HTR-8/SVneo (cell line): ENCODE measurements around the gene CLRN2.
"Not testable (repeated sequence)": the region's sequence is repeated elsewhere in the genome, so short reads cannot be mapped to it uniquely, and the experiment has no call there.

Experiments
- DNase-seq: peaks from one replicate; pipeline ENCODE4 v3.0.0; 2011; ENCODE audit warnings: low spot score, mixed read lengths; ENCODE audit not compliant: insufficient read length
- FAIRE-seq: peaks from 2 replicates; lab custom pipeline; 2011; peaks lifted over from hg19 to GRCh38; lab: Jason Lieb, UNC

Gene CLRN2

DNA sequence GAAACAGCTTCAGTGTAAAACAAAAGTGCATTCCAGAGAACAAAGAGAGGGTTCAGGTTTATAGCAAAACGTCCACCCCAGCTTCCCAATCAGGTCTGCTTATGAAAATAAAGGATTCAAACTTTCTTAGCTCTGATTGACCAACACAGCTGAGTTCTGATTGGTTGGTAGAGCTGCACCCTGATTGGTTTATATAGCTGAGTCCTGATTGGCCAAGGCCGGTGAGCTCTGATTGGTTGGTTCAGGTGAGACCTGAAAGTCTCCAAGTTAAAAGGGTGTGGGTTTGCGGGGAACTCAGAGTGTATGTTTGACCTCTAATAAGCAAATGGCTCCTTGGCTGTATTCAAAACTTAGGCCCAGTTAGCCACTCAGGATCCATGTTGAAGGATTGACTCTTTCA, 20.9 kb downstream of the CLRN2 start:
- DNase-seq = no peak
- FAIRE-seq = no peak

GRCh38 chr4:17537060-17537459, 22.1 kb downstream of the CLRN2 start:
- FAIRE-seq, DNase-seq: not testable (repeated sequence)

- no peak for DNase-seq
Observed at GRCh38 chr4:17544205-17544604, 29.2 kb downstream of the CLRN2 start.

DNA sequence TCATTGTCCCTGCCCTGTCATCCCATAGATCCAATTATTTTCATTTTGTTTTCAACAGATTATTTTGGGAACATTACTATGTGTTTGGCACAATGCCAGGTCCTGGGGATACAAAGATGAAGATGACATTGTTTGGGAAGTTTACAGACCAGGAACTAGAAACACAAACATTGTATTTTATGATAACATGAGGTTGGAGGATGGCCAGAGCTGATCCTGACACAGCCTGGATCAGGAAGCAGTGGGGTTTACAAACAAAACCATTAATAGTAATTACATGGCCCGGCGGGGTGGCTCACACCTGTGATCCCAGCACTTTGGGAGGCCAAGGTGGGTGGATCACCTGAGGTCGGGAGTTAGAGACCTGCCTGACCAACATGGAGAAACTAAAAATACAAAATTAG, 29.9 kb downstream of the CLRN2 start:
- no peak for FAIRE-seq
- no peak for DNase-seq

More at GRCh38 chr4:17544205-17544604, 29.2 kb downstream of the CLRN2 start:
- no peak for FAIRE-seq

GRCh38 chr4:17545374-17546140, 30.6 kb downstream of the CLRN2 start:
- FAIRE-seq (no peak), DNase-seq (no peak)

GRCh38 chr4:17546222-17546621, 31.3 kb downstream of the CLRN2 start:
- FAIRE-seq (no peak), DNase-seq (no peak)

DNA sequence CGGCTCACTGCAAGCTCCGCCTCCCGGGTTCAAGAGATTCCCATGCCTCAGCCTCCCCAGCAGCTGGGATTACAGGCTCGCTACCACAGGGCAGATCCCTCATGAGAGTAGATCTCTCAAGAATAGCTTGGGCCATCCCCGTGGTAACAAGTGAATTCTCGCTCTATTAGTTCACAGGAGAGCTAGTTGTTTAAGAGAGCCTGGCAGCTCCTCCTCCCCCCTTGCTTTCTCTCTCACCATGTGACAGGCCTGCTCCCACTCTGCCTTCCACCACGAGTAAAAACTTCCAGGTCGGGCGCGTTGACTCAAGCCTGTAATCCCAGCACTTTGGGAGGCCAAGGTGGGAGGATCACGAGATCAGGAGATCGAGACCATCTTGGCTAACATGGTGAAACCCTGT, 31.7 kb downstream of the CLRN2 start:
- FAIRE-seq (no peak), DNase-seq (no peak)

GRCh38 chr4:17550549-17550948, 35.6 kb downstream of the CLRN2 start:
- DNase-seq (no peak), FAIRE-seq (no peak)

- DNase-seq (no peak), FAIRE-seq (no peak)
Observed at GRCh38 chr4:17552427-17552826, 37.5 kb downstream of the CLRN2 start.

DNA sequence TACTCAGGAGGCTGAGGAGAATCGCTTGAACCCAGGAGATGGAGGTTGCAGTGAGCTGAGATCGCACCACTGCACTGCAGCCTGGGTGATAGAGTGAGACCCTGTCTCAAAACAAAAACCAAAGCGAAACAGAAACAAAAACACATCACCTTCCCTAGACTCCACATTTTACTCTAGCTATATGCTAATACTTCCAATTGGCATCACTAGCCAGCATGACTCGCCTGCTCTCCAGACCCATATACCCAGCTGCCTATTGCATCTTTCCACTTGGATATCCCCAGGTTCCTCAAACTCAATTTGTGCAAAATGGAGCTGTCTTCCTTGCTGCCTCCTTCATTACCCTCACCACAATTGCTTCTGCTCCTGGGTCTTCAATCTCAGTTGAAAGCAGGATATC, 39.6 kb downstream of the CLRN2 start:
- no peak for FAIRE-seq

GRCh38 chr4:17556498-17556897, 41.5 kb downstream of the CLRN2 start:
- FAIRE-seq (no peak), DNase-seq (no peak)

More for the DNA sequence above, 39.6 kb downstream of the CLRN2 start:
- no peak for DNase-seq

DNA sequence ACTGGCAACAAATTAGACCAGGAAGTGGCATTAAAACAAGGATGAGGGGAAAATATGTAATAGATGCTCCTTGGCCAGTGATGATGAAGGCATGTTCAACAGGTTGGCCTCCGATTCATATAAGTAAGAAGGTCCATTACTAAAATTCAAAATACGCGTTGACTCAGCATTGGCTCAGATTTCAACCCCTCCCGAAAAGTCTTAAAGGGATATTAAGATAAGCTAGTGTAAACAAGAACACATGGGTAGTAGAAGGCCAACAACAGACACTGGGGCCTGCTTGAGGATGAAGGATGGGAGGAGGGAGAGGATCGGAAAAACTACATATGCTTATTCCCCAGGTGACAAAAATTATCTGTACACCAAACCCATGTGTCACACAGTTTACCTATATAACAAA, 42.9 kb downstream of the CLRN2 start:
- no peak for DNase-seq
- FAIRE-seq = no peak

DNA sequence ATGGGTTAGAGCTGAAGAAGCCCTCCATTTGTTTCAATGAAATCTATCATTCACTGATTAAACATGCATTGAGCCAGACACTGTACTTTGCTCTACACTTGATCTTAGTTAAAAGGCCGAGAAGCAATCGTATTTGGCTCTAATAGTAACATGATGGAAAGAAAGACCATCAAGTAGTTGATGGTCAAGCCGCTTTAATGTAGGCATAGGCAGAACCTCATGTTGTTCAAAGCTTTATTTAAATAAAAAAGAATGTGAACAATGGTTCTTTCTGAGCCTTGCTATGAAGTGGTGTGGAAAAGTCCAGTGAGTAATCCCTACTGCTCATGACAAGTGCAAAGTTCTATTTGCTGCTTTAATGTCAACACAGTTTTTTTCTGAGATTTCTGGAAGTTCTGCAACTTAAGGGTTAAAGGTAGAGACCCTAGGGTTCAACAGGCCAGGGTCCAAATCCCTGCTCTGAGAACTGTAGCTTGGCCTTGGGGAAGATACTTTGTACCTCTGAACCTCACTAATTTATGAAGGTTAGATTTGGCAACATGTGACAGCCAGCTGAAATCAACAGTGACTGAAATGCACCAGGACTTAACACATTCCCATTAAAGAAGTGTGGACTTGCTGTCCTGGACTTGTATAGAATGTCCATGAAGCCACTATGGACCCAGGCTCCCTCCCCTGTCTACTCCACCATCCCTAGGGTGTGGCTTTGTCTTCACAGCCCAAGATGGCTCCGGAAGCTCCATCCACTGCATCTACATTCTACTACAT, 44.2 kb downstream of the CLRN2 start:
- no peak for FAIRE-seq

DNA sequence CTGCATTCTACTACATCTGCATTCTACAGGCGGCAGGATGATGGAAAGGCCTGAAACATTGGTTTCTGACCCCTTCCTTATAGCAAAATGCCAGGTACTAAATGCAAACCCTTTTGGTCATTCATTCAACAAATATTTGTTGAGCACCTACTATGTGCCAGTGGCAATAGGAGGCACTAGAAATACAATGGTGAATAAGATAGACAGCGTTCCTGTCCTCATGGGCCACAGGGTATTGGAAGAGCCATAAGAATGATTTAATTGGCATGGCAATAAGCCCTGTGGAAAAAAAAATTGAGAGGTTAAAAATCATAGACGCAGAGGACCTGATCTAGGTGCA, 44.7 kb downstream of the CLRN2 start:
- DNase-seq = no peak
- FAIRE-seq = no peak

More for the DNA sequence above, 44.2 kb downstream of the CLRN2 start:
- DNase-seq = no peak

- no peak for DNase-seq
- no peak for FAIRE-seq
Observed at GRCh38 chr4:17560065-17560673, 45.2 kb downstream of the CLRN2 start.

DNA sequence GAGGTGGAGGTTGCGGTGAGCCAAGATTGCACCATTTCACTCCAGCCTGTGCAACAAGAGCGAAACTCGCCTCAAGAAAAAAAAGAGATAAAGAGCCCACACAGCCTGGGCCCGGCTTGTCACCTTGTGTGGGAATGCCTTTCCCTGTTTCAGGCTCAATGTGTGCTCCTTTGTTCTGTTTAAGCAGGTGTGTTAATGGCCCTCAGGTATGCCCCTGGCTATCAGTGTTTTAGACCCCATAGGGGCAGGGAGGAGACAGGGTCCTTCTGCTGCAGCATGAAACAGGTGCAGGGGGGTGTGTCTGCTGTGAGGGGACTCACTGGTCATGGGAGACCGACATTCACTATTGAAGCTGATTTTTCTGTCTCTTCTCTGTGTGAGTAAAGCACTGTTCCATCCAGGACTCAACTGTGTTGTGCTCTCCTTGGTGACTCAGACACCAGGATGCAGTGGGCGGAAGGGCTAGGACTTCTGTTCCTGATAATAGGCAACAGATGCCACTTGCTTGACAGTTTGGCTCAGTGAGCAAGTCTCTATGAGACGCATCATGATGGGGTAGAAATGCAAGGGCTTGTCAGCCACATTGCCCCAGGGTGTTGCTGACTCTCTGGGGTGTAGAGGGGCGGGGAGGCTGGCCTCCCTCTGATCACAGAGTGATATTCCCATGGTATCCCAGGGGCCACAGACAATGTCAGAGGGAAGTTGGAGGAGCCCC, 46.4 kb downstream of the CLRN2 start:
- no peak for DNase-seq
- FAIRE-seq = no peak

DNA sequence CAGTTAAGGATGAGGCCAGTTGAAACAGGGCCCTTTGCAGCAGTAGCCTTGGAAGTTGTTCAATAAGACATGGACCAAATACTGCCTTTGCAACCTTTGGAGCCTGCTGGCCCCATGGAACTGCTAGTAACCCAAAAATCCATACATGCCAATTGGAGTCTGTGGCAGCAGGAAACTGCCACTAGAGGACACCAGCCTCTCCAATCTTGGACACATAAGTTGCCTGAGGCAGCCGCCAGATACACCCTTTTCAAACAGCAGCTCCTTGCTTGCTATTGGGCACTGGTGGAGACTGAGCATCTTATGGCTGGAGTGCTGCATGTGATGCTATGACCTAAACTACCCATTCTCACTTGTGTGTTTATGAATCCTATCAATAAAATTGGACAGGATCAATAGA, 47.2 kb downstream of the CLRN2 start:
- DNase-seq (no peak), FAIRE-seq (no peak)

DNA sequence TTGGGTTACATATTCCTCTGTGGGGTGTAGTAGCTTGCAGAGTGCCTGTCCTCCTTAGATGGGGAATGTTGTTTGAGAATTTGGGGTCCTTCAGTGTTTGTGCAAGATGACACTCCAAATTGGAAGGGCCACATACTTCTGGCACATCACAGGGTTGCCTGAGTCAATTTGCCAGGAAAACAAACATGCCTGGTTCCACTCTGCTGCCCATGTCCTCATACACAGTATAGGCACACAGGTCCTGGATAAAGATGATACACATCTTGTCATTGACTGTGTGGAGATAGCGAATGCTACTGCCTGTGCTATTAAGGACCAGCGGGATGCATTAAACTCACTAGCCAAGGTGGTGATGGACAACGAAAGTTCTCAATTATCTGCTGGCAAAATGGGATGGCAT, 50.9 kb downstream of the CLRN2 start:
- FAIRE-seq = no peak
- no peak for DNase-seq

DNA sequence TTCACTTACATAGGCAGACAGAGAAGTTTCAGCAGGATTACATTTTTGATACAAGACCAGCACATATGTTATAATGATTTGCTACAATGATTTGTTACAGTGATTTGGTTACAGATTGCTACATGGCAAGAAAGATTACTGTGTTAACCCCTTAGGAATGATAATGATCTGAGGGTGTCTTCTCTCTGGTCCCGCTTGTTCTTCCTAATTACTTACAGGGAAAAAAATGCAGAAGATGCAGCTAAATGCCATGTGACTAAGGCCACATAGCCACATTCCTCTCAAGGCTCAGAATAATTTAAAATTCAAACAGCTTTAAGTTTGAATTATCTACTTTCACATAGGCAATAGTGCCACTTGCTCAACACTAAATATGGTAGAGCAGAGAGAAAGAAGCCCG, 52.3 kb downstream of the CLRN2 start:
- DNase-seq (no peak), FAIRE-seq (no peak)

DNA sequence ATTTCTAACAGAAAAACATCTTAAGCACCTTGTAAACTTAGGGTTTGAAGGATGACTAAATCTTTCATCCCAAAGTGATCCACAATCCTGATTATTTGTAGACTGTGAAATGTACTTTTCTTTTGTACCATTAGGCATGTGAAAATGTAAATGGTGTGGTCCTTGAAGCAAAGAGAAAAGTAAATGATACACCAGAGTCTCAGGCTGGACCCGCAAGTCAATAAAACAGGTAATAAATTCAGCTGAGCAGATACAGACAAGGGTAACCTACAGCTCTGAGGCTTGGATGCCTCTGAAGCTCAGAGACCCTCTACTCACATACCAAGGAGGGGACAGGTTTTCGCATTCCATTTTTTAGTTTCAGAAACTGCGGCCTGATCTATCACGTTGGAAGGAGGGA, 59.2 kb downstream of the CLRN2 start:
- no peak for FAIRE-seq
- DNase-seq = no peak

- not testable (repeated sequence) for DNase-seq, FAIRE-seq
Observed at GRCh38 chr4:17575177-17575576, 60.2 kb downstream of the CLRN2 start.
